GM21723 (cell line): ENCODE measurements around the gene CCDC24.

Experiments used
- ATAC-seq: cut with Tn5 transposase; IDR thresholded peaks from one replicate; pipeline ENCODE4 v1.9.1; 2021; ENCODE audit warnings: mild to moderate bottlenecking, moderate library complexity; ENCODE audit not compliant: unreplicated experiment

Gene CCDC24

DNA sequence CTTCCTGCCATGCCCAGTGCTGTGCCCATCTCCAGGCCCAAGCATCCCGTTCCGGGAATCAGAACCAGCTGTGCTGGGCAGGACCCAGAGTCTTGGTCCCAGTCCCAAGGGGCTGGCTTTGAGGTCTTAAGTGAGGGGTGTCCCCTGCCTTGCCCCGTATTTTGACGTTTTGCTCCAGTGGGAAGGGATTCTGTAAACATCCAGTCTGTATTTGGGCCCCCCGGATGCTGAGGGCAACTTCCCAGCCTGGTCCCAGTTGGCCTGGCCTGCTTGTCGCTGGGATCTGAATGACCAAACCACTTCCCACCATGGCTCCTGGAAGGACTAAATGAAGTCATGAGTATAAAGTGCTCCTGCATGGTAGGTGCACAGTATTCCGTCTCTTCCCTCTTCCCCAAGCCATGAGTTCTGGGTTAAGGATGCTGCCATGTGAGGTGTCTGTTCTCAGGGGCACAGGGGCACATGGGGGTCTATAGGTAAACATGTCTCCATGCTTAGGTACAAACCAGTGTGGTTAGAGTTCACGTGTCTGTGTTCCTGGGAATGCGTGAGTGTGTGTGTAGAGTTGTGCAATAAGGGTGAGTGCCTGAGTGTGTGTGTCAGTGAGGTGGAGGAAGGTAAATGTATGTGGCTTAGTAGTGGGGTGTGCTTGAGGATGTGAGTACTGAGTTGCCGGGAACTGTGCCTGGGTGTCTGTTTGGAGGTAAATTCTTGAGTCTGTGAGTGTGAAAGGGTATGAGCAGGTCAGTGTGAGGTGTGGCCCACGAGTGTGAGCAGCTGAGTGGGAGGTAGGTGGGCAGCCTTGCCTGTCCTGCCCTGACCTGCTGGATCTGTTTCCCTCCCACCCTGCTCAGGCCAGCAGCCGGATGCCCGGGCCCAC lies 10.9 kb upstream of the CCDC24 start:
- ATAC-seq: no peak

DNA sequence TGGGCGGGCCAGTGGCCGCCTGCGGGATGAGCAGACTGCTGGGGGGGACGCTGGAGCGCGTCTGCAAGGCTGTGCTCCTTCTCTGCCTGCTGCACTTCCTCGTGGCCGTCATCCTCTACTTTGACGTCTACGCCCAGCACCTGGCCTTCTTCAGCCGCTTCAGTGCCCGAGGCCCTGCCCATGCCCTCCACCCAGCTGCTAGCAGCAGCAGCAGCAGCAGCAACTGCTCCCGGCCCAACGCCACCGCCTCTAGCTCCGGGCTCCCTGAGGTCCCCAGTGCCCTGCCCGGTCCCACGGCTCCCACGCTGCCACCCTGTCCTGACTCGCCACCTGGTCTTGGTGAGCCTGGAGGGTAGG lies 10.3 kb upstream of the CCDC24 start:
- ATAC-seq: no peak

DNA sequence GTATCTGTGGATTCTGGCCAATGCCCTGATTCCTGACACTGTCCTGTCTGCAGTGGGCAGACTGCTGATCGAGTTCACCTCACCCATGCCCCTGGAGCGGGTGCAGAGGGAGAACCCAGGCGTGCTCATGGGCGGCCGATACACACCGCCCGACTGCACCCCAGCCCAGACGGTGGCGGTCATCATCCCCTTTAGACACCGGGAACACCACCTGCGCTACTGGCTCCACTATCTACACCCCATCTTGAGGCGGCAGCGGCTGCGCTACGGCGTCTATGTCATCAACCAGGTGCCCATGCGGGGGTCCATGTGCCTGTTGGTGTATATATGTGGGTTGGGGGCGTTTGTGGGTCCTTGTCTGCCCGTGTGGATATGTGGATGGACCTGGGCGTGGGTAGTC lies 9.8 kb upstream of the CCDC24 start:
- ATAC-seq: no peak

DNA sequence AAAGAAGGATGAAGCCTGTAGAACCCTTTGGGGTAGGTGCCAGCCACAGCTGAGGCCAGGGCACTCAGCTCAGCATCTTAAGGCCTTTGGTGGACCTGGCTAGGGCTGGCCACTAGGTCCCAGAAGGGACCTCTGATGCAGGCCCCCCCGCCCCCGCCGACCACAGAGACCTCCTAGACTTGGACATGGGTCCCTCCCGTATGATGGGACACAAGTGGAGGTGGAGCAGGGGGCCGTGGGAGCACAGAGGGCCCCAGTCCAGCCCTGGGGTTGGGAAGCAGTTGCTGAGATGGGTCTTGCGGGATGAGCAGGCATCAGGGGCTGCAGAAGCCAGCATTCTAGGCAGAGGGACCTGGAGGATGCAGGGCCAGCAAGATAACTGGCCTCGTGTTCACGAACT lies 9.2 kb upstream of the CCDC24 start:
- ATAC-seq: no peak

DNA sequence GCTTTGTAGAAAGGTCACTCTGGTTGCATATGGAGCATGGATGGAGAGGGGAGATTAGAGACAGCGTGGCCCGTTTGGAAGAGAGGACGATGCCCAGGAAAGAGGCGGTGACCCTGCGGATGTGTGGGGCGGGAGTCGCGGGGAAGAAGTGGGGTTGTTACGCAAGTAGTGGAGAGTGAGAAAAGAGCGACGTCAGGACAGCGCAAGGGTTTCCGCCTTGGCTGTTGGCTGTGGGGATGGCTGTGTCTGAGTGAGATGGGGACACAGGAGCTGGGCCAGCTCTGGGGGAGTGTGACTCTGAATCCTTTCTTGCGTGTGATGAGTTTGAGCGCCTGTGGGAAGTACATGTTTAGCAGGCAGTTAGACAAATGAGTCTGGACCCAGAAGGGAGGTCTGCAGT lies 8.6 kb upstream of the CCDC24 start:
- no peak for ATAC-seq

DNA sequence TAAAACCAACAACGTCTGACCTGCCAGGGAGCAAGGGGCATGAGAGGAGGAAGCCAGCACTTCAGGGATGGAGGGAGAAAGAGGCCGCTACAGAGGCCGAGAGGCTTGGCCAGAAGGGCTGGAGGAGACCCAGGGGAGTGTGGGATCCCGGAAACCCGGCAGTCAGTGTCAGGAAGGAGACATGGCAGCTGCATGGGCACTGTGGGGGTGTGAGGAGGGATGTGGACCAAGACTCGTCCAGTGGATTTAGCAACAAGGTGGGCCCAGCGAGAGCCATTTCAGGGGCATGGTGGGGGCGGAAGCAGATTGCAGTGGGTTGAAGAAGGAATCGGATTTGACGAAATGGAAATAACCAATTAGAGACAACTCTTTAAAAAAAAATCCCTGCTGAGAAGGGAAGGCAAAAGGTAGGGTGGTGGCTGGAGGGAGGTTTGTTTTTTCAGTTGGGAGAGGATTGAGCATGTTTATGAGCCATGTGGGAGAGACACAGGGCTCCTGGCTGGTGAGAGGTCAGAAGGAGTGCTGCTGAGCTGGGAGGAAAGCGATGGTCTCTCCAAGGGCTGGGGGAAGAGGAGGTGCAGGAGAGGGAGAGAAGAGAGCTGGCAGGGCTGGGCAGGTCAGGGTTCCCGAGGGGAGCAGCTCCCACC lies 8.0 kb upstream of the CCDC24 start:
- no peak for ATAC-seq

DNA sequence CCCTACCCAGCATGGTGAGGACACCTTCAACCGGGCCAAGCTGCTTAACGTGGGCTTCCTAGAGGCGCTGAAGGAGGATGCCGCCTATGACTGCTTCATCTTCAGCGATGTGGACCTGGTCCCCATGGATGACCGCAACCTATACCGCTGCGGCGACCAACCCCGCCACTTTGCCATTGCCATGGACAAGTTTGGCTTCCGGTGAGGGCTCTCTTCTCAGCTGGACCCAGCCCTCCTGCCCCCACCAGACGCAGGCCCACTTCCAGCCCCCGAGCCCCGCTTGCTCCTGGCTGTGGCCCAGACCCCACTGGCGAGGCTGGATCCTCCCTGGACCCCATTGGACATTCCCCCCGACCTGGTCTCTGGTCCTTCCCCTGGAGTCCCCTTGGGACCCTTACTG lies 6.5 kb upstream of the CCDC24 start:
- no peak for ATAC-seq

DNA sequence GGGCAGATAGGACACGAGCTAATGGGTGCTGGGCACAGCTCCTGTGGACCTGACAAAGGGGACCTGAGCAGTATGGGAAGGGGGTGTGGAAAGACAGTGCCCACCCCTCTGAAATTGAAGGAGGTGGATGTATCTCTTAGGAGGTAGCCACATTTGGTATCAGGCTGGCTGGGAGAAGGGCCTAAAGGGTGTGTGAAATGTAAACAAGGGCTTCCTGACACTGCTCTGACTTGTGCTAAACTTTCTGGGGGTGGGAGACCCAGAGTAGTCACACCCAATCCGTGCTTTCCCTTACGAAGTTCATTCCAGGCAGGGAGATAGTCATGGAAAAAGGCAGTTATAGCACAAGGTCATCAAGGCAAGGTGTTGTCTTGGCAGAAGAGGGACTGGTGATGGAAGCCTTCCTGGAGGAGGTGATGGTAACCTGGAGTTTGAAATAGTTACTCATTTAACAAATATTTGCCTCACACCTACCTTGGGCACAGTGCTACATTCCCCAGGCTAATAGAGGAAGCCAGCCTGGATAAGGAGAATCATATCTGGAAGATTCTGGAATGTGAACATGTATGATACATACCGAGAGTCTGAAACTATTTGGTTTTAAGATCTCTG lies 5.3 kb upstream of the CCDC24 start:
- no peak for ATAC-seq

DNA sequence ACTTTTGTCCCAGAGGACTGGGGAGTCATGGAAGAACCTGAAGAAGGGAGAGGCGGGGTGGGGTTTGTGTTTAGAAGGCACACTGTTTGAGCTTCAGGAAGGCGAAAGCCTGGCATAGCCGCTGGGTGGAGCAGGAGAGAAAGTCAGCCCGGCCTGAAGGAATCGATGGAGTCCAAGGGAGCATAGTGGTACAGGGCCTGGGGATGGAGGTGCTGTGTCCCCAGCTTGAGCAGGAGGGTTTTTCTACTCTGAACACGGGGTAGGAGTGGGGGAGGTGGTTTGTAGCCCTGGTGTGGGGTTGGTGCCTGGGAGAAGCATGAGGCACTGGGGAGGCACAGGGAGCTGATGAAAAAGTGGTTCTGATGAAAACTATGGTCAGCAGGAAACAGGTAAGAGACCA lies 4.7 kb upstream of the CCDC24 start:
- ATAC-seq: no peak

DNA sequence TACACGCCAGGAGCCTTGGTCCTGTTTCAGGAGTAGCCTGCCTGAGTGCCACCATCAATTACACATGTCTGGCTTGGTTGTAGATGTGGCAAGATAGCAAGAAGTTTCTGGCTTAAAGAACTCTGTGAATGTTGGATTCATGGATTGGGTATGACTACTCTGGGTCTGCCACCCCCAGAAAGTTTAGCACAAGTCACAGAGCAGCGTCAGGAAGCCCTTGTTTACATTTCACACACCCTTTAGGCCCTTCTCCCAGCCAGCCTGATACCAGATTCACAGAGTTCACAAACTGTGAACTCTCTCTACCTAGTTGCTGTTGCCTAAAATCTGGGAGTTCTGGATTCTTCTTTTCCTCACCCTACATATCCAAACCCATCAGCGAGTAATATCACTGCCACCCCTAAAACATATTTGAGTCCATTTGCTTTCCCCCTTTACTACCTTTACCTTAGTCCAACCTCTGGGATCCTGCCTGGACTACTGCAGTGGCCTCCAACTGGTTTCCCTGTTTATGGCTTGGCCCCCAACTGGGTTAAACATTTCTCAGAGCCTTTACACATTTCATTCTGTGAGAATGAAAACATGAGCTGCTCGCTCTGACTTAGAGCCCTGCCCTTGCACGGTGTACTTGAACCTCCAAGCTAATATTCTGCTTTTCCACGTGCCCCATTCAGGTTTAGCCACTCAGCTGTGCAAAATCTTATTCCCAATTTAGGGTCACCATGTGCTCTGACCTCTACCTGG lies 4.1 kb upstream of the CCDC24 start:
- ATAC-seq: no peak

DNA sequence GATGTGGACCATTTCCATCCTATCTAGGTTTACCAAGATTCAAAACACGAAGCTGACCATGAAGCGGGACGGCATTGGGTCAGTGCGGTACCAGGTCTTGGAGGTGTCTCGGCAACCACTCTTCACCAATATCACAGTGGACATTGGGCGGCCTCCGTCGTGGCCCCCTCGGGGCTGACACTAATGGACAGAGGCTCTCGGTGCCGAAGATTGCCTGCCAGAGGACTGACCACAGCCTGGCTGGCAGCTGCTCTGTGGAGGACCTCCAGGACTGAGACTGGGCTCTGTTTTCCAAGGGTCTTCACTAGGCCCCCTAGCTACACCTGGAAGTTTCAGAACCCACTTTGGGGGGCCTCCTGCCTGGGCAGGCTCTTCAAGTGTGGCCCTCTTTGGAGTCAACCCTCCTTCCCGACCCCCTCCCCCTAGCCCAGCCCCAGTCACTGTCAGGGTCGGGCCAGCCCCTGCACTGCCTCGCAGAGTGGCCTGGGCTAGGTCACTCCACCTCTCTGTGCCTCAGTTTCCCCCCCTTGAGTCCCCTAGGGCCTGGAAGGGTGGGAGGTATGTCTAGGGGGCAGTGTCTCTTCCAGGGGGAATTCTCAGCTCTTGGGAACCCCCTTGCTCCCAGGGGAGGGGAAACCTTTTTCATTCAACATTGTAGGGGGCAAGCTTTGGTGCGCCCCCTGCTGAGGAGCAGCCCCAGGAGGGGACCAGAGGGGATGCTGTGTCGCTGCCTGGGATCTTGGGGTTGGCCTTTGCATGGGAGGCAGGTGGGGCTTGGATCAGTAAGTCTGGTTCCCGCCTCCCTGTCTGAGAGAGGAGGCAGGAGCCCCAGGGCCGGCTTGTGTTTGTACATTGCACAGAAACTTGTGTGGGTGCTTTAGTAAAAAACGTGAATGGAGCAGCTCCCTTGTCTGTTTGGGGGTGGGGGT lies 864 bp upstream of the CCDC24 start:
- no peak for ATAC-seq

DNA sequence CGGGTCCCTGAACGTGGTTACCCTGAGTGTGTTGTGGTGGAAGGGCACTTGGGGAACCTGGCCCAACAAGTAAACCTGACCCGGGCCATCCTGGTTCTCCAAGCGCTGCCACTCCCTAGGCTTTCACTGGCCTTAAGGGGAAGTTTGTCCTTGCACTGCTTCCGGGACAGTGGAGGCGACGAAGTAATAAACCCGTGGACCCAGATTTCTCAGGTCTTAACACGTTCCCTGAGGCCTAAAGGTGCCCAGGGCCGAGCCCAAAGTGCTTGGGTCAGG lies 261 bp upstream of the CCDC24 start:
- ATAC-seq: no peak

DNA sequence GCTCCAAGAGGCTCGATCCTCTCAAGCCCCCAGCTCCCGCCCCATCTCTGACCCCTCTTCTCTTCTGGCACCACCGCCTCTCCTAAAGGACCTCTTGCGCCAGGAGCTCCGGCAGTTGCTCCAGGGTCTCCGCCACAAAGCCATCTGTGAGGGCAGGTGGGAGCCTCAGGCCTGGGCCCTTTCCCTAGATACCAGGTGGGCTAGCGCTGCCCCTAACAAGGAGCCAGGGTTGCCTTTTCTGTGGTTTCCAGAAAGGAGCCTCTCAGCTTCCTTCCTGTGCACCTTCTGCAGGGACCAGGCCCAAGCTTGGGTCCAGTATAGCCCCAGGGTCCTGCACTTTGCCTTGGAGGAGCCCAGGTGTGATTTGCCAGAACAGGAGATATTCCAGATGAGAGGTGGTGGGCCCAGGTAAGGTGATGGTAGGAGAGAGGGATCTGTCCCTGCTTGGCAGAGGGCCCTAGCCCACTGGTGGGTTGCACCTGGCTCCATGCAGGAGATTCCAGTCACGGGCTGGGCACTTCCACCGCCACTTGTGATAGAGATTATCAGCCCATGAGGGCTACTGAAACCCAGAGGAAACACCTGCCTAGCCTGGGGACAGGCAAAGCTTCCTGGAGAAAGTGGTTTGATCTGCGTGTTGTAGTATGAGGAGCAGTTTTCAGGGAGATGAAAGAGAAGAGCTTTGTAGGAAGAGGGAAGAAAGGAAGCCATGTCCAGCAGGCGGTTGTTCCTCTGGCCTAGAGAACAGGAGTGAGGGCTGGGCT lies 1.0 kb downstream of the CCDC24 start:
- ATAC-seq: no peak

DNA sequence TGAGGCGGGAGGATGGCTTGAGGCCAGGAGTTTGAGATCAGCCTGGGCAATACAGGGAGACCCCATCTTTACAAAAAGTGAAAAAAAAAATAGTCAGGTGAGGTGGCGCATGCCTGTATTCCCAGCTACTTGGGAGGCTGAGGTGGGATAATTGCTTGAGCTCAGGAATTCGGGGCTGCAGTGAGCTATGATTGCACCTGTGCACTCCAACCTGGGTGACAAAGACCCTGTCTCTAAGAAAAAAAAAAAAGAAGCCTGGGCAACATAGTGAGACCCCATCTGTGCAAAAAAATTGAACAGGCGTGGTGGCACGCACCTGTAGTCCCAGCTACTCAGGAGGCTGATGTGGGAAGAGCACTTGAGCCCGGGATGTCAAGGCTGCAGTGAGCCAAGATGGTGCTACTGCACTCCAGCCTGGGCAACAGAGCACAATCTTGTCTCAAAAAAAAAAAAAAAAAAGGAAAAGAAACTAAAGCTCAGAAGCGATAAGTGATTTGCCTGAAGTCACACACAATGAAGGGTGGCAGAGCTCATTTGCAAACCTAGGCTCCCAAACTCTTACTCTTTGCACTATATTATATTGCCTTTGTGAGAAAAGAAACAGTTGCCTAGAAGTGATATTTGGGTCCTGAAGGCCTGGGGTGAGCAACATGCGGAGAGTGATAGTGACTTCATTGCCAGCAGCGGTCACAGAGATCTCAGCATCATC lies 2.0 kb downstream of the CCDC24 start:
- ATAC-seq: no peak

DNA sequence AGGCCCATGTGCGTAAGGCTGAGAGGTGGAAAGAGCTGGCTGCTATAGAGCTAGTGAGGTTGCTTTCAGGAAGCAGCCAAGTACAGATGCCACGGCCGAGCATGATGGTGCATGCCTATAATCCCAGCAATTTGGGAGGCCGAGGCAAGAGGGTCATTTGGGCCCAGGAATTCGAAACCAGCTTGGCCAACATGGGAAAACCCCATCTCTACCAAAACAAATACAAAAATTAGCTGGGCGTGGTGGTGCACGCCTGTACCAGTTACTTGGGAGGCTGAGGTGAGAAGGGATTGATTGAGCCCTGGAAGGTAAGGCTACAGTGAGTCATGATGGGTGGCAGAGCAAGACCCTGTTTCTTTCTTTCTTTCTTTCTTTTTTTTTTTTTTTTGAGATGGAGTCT lies 2.7 kb downstream of the CCDC24 start:
- ATAC-seq: no peak

DNA sequence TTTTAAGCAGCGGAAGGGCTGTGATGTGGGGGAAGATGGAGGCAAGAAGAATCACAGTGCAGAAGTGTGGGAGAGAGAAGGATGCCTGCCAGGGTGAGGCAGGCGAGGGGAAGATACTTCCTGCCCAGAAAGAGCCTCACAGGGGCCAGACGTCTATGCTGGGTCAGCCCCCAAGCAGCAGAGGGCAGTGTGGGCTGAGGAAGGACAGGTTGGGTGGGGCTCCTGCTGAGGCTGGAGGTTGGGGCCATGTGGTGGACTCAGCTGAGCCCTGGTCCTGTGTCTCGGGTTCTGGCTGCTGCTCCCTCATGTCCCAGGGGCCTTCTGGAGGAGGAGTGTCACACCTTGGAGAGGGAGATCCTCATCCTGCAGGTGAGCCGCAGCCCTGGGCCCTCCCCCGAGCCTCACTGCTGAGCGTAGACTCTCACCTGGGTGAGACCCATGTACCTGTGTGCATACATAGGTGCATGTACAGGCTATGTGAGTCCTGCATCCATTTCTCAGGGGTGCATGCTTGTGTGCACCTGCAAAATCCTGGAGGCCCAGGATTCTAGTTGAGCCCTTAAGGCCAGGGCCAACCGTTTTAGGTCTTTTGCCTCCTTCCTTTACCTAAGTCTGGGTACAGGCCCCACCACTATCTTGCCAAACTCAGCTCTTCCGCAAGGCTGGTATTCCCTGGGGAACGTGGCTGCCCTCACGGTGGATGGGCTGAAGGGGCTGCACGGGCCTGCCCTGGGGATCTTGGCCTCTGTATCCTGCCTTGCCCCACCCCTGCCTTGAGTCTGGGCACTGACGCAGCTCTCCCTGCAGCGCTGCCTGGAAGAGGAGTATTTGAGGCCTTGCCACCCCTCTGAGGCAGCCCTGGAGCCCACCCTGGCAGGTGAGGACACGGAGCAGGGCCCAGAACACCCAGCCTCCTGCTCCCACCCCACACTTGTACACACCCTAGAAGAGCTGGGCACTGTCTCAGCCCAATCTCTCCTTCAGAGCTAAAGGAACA lies 3.7 kb downstream of the CCDC24 start:
- no peak for ATAC-seq

DNA sequence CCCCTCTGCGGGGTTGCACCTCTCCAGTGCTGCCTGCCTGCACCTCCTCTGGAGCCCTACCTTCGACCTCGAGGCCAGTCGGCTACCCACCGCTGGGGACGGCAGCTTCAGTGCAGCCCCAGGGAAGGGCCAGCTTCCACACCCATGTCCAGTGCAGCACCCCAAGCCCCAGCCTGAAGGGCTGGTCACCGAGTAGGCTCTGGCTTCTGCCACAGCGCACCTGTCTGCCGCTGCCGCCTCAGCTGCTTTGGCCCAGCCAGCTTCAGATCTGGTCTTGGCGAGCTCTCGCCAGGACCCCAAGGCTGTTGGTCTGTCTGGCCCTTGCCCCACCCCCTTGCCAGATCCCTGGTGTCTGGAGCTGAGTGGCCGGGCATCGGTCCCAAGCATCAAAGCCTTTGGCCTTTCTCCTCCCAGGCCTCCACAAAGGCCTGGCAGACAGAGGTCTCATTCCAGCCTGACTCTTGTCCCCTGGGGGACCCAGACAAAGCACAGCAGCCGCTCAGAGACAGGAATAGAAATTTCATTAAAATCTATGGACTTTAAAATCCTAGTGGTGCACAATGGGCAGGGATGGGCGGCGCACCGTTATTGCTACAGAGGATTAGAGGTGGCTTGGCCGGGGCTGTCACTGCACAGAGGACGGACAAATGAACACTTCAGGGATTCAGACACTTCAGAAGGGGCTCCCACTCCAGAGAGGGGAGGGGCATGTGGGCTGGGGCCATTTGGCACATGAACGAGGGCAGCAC lies 4.8 kb downstream of the CCDC24 start:
- ATAC-seq: no peak
